GM19035 (cell line): ENCODE results near the gene KCNMB4.

Source experiments
- ATAC-seq: cut with Tn5 transposase; IDR thresholded peaks from one replicate; pipeline ENCODE4 v1.9.1; 2021; ENCODE audit not compliant: unreplicated experiment

The KCNMB4 gene, protein sequence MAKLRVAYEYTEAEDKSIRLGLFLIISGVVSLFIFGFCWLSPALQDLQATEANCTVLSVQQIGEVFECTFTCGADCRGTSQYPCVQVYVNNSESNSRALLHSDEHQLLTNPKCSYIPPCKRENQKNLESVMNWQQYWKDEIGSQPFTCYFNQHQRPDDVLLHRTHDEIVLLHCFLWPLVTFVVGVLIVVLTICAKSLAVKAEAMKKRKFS

DNA sequence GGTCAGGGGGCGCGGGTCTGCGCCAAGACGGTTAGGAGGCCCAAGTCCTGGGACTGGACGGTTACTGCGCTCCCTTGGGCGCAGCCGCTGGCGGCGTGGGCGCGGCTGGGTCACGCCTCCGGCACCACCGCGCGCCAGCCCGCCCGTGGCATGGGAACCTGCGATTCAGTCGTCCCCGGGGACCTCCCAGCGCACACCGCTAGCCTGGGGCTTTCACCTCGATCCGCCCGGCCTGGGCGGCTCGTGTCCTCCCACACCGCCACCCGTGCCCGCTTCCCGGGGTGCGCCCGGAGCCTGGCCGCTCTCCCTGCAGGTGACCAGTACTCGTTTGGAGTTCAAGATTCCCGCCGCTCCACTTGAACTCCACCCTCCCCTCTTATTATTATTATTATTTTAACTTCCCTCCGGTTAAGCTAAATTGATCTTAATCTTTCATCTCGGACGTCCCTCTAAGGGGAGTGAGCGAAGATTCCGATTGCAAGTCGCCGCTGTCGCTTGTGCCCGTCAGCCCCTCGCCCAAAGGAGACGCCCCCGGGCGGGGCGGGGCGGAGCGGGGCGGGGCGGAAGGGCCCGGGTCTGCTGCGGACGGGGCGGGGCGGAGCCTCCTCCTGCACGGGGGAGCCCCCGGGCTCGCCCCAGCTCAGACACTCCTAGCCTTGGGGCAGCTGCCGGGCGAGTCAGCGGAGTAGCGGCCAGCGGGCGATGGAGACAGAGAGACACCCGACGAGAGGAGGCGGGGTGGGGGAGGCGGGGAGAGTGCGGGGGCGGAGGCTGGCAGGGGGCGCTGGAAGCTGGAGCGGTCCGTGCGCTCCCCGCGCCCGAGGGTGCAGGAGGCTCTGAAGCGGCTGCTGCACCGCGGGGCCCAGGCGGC is at the start of gene KCNMB4:
Gene KCNMB4 (plus strand): TSS at position 643 of the 871 bp plus-strand sequence. CDS start 445 bp downstream, outside the sequence.
- peak; percentile 83 for ATAC-seq

DNA sequence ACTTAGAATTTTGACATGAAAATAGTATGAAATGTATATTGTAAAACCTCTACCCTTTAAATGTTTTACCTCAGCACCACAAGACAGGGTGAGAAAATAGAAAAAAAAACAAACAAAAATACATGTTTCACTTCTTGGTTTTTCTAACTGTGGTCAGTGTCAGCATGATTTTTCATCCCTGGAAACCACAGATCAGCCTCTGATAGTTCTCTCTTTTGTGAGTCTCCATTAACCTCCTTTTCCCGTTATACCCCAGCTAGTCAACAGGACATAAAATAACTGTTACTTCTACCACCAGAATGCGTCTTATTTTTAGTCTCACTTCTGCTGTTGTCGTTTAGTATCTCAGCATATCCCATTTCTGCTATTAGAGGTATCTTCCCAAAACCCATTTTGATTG is 48.3 kb upstream of the KCNMB4 start:
- peak; percentile 99 for ATAC-seq

DNA sequence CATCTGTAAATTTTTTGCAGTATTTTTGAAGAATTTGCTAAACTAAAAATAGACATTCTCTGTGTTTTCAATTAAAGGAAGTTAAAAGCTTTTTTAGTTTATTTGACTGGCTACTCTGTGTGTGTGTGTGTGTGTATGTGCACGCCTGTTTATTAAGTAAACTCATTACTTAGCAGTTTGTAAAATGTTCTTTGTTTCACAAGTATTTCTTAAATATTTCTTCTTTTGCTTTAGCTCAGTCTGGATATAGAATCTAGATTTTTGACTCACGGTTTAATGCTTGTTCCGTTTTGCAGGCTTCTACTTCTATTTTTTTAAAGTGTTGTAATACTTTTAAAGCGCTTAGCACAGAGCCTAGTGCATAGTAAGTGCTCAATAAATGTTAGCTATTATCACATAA is 46.5 kb upstream of the KCNMB4 start:
- ATAC-seq: no peak

DNA sequence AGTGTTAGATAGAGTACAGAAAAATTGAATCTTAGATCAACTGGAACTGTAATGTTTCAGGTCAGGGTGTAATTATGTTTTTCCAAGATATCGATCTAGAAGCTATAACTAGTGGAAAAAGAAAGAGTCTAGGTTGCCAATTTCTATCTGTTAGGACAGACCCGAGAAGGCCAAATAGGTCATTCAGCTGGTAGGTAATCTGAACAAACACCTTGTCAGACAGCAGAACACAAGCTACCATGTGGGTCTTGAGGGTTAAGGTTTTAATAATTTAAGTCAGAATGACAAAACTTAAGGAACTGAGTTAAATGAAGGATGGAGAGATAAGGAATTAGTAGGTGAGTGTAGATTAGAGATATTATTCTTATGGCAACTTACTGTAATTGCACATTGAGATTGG is 44.9 kb upstream of the KCNMB4 start:
- ATAC-seq: no peak

DNA sequence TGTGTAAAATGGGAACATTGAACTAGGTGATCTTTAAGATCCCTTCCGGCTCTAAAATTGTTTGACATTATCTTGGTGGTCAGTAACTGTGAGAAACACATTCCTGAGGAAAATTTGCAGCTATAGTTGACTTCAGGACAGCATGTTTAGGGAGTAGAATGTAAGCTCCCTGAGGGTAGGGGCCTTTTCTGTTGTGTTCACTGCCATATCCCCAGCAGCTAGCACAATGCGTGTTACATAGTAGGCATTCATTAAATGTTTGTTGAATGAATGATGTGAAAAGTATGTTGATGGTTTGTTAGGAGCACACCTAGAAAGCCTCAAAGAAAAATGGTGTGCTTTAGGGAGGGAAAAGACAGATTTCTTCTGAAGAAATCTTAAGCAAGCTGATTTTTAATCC is 38.5 kb upstream of the KCNMB4 start:
- no peak for ATAC-seq

DNA sequence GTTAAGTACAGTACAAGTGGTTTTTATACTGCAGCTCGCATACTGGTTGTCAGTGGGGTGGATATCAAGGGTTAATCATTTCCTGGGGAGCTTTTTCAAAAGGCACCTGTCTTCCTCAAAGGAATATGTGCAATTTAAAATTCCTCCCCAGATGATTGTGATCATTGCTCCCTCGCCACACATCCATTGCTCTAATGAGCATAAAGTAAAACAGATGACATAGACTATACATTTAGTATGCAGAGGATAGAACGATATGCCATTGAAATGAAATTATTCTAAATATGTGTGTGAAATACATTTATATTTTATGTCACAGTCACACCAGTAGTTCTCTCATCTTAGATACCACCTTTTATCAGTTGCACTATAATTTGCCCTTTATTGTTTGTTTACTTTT is 36.4 kb upstream of the KCNMB4 start:
- no peak for ATAC-seq

DNA sequence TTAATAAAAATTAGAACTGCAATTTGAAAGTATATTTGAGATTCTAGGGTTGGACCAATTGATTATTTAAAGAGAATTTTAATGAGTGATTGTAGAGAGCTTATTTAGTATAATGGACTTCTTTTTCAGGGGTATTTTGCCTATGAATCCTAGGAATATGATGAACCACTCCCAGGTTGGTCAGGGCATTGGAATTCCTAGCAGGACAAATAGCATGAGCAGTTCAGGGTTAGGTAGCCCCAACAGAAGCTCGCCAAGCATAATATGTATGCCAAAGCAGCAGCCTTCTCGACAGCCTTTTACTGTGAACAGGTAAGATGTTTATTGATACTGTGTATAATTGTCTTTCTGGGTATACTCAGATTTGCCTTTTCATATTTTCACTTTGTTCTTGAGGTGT is 35.9 kb upstream of the KCNMB4 start:
- ATAC-seq: no peak

DNA sequence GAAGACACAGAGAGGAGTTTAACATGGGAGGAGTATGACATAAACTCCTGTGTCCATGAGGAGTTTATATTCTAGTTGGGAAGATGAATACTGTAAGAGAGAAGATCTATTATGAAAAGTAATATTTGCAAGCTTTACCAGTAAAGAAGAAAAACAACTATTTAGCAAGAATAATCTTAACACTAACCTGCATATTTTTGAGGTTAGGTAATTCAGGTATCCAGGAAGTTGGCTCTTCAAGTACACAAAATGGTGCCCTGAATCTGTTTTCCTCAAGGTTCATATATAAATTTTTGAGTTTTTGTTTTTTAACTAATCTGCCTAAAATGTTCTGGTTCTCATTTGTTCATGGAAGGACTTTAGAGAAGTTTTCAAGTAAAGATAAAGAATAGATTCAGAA is 33.9 kb upstream of the KCNMB4 start:
- no peak for ATAC-seq

DNA sequence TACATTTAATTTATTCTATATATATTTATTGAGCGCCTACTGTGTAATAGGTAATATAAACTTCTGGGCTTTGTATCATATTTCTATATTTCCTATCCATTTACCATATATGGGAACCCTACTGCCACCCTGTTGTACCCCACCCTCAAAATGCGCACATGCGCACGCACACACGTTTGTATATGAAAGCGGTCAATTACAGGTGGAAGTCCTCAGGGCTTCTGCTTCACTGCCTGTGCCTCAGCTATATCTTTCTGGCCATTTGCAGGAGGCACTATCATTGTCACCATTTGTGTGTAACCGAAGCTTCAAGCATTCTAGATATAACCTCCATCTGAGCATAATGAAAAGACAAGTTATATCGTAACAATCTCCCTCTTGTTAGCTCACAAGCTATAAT is 31.3 kb upstream of the KCNMB4 start:
- ATAC-seq: no peak

DNA sequence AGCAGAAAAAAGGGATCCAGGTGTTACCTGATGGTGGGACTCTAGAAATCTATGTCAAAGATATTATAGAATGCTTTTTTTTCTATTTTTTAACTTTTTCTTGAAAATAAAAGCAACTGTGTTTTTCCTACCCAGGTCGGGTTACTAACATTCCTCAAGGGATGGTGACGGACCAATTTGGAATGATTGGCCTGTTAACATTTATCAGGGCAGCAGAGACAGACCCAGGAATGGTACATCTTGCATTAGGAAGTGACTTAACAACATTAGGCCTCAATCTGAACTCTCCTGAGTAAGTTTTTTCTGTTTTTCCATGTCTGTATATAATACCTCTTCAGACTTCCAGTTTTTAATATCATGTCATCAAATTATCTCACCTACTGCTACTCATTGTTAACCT is 27.6 kb upstream of the KCNMB4 start:
- no peak for ATAC-seq

DNA sequence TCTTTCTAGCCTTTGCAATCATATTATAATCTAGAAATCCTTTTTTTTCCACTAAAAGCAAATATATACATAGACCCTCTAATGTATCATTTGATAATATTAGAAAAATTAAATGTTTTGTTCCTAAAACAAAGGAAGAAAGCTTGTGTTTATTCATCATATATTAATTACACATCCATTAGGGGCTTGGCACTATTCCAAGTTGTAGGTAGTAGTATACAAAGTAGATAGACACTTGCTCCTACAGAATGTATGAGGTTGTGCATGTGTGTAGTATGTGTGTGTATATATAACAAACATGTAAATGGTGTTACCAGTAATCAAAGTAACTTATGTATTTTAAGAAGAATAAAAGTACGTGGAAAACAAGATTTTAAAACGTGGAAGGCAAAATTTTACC is 15.0 kb upstream of the KCNMB4 start:
- no peak for ATAC-seq

DNA sequence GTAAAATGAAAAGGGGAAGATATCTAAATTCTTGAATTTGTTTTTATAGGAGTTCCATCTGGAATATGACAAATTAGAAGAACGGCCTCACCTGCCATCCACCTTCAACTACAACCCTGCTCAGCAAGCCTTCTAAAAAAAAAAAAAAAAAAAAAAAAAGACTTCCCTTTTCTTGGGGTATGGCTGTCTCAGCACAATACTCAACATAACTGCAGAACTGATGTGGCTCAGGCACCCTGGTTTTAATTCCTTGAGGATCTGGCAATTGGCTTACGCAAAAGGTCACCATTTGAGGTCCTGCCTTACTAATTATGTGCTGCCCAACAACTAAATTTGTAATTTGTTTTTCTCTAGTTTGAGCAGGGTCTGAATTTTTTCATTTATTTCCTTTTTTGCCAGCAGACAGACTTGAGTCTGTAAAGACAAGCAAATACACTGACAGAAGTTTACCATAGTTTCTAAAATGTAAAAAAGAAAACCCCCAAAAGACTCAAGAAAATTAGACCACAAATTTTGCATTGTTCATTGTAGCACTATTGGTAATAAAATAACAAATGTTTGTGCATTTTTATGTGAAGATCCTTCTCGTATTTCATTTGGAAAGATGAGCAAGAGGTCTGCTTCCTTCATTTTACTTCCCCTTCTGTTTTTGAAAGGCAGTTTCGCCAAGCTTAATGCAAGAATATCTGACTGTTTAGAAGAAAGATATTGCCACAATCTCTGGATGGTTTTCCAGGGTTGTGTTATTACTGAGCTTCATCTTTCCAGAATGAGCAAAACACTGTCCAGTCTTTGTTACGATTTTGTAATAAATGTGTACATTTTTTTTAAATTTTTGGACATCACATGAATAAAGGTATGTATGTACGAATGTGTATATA is 12.1 kb upstream of the KCNMB4 start:
- ATAC-seq: no peak

DNA sequence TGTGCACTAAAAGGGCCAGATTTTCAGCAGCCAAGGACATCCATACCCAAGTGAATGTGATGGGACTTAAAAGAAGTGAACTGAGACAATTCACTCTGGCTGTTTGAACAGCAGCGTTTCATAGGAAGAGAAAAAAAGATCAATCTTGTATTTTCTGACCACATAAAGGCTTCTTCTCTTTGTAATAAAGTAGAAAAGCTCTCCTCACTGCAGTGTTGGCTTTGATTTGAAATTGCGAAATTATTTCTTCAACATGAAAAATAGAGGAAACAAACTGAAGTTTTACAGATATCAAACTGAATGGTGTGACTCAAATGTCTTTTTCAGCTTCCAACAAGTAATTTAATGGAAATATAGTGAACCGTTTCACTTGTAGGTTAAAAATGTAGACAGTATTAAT is 11.3 kb upstream of the KCNMB4 start:
- ATAC-seq: no peak

DNA sequence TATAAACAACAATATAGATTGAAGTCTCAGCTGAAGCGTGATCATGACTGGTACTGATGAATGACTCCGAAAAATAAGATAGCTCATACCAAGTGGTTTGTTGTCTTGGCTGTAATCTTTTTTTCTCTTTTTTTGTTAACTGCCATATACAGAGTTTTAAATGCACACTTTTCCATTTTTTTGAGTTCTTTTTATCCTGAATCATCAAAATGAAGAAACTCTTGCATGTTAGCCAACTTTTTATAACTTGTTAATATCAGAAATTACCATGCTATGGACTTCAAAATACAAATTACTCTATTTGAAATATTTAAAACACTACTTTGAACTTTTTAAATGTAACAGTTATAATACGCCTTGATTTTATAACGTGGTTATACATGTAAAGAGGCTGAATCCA is 10.1 kb upstream of the KCNMB4 start:
- ATAC-seq: no peak

DNA sequence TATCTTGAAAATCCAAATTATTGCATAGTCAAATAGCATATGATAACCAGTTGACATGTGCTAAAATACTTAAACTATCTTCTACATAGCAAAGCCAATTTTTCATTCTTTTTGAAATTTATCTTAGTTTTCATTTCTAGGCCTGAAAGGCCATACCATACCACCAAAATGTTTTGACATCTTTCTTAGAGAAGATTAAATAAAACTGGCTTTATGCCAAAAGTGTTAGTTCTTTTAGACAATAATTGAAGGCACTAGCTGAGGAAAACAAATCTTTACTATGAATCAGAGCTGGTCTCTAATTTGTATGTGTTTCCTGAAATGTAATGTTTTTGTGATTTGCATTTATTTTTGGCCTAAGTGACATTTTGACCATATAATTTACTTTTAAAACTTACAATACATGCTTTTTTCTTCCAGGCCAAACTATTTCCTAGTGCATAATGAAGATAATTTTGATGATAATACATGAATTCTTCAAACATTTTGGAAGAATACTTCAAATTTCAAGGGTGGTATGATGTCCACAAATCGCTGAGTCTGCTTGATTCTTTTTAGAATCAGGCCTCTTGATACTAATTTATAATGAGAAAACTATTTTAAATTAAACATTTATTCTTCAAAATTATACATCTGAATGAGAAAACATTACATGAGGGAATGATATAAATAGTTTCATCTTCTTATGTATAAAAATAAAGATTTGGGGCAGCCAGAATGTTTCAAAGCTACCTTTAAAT is 6.5 kb upstream of the KCNMB4 start:
- no peak for ATAC-seq

DNA sequence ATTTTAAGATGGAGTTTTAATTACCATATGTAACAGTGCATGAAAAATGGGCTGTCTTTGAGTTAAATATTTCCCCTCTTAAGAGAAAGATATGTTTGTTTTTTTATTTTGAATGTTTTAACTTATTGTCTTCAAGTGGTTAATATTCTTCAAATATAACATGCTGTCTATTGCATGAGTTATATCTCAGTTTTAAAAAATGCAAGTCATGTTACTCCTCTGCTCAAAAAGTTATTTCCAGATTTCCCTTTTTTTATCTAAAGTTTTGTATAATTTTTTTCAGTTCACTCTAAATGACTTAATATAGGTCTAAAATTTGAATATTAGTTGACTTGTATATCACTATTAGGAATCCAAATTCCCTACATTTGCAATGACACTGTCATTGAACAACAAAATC is 5.9 kb upstream of the KCNMB4 start:
- no peak for ATAC-seq

DNA sequence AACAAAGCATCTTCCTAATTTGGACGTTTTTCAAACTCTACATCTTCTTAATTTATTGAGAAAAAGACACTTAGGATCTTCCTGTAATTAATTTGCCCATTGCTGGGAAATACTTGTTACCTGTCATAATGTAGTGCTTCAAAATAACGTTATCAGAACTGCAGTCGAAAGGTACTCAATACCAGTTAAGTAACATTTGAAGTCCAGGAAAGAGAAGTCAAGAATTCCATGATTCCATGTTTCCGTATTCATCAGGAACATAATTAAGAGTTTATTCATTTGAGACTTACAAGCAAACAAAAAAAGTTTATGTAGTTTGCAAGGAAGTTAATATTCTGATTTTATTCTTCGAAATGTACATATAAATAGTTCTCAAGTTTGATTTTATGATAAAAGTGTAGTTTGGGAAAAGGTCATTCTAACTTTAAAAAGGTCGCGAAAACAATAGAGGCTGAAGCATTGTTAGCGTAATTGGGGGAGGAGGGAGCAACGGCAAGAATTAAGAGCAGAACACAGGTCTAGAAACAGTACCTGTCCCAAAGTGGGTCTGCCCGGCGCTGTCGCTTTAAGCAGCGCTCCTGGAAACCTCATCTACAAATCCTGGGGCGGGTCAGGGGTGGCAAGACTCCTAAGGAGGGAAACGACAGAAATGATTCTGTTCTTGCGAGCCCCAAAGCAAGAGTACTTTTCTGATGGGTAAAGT is 1.2 kb upstream of the KCNMB4 start:
- no peak for ATAC-seq

DNA sequence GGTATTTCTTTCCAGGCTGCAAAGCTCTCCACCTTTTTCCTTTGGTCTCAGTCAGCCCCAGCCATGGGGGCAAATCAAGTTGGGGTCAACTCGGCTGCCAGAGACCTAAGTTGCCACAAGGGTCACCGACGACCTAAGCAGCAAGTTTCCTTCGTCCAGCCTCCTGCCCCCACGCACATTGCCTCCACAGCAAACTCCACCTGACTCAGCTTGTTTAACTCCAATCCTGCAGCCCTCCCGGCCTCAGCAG is 767 bp upstream of the KCNMB4 start:
- no peak for ATAC-seq

DNA sequence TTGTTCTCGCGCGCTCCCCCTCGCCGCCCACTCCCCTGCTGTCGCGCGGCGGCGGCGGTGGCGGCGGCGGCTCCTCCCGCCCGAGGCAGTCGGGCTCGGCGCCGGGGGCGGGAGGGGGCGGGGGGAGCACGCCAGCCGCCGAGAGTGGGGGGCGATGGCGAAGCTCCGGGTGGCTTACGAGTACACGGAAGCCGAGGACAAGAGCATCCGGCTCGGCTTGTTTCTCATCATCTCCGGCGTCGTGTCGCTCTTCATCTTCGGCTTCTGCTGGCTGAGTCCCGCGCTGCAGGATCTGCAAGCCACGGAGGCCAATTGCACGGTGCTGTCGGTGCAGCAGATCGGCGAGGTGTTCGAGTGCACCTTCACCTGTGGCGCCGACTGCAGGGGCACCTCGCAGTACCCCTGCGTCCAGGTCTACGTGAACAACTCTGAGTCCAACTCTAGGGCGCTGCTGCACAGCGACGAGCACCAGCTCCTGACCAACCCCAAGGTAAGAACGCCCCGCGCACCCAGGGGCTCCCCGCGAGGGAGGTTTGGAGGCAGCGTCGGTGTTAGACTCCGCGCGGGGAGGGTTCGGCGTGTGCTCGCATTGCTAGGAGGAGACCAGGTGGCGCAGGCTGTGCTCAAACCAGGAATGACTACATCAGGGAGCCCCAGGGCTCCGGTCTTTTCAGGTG is 629 bp downstream of the KCNMB4 start:
- ATAC-seq: peak; percentile 42
